GM23338 (cell line): ENCODE results near the gene GASK1B. TPM values are rescaled to one million over a fixed set of nuclear protein-coding genes. Genes with fewer than 3 reads are reported as not detected.

Source experiments
- ATAC-seq: fragments of 200-7000 bp; cut with Tn5 transposase; 3 replicates; pipeline ENCODE4 v1.9.1; 2020
- DNase-seq: peaks from one replicate; pipeline ENCODE4 v3.0.0-alpha.2; 2015; ENCODE audit warnings: low spot score
- H2AFZ ChIP-seq: fragments of 200-600 bp; sonication (generic); 2 replicates; pipeline ENCODE4 v1.8.0; 2016; ENCODE audit warnings: antibody characterized with exemption, mild to moderate bottlenecking, moderate library complexity
- H3F3A ChIP-seq: fragments of 200-600 bp; sonication (generic); replicated peaks from 2 replicates; pipeline ENCODE4 v1.8.0; 2017; ENCODE audit warnings: antibody characterized with exemption, mixed run types, low read depth
- H3K27ac ChIP-seq: fragments of 200-600 bp; sonication (generic); 2 replicates; pipeline ENCODE4 v1.6.1; 2016; ENCODE audit warnings: low read depth
- H3K27me3 ChIP-seq: fragments of 200-600 bp; sonication (generic); 2 replicates; pipeline ENCODE4 v1.8.0; 2016; ENCODE audit warnings: mild to moderate bottlenecking, mixed run types, moderate library complexity; ENCODE audit not compliant: insufficient read depth
- H3K36me3 ChIP-seq: fragments of 200-600 bp; sonication (generic); 2 replicates; pipeline ENCODE4 v1.8.0; 2016; ENCODE audit warnings: mild to moderate bottlenecking; ENCODE audit not compliant: insufficient read depth
- H3K4me1 ChIP-seq: fragments of 200-600 bp; sonication (generic); 2 replicates; pipeline ENCODE4 v1.8.0; 2016; ENCODE audit warnings: mild to moderate bottlenecking, moderate library complexity; ENCODE audit not compliant: insufficient read depth
- H3K4me2 ChIP-seq: fragments of 200-600 bp; sonication (generic); 2 replicates; pipeline ENCODE4 v1.7.1; 2017; ENCODE audit warnings: mixed run types
- H3K4me3 ChIP-seq: fragments of 200-600 bp; sonication (generic); 2 replicates; pipeline ENCODE4 v1.6.1; 2016; ENCODE audit warnings: mixed run types
- H3K79me2 ChIP-seq: fragments of 200-600 bp; sonication (generic); replicated peaks from 2 replicates; pipeline ENCODE4 v1.8.0; 2017; ENCODE audit warnings: mild to moderate bottlenecking; ENCODE audit not compliant: insufficient read depth
- H3K9me2 ChIP-seq: fragments of 200-600 bp; sonication (generic); 2 replicates; pipeline ENCODE4 v1.8.0; 2017; ENCODE audit not compliant: insufficient read depth
- H4K20me1 ChIP-seq: fragments of 200-600 bp; sonication (generic); replicated peaks from 2 replicates; pipeline ENCODE4 v1.8.0; 2017; ENCODE audit warnings: mild to moderate bottlenecking; ENCODE audit not compliant: insufficient read depth
- H3K27ac Mint-ChIP-seq: 2 replicates; pipeline ENCODE4 v1.8.0; 2020; ENCODE audit warnings: inconsistent platforms, mild to moderate bottlenecking, moderate library complexity, mixed read lengths
- H3K27me3 Mint-ChIP-seq: 3 replicates; pipeline ENCODE4 v1.8.0; 2022; ENCODE audit warnings: low read depth, mild to moderate bottlenecking, moderate library complexity, mixed read lengths, inconsistent platforms; ENCODE audit not compliant: insufficient read depth, poor library complexity
- H3K36me3 Mint-ChIP-seq: 3 replicates; pipeline ENCODE4 v1.8.0; 2021; ENCODE audit warnings: low read depth, mild to moderate bottlenecking, inconsistent platforms, moderate library complexity, mixed read lengths
- H3K4me1 Mint-ChIP-seq: 3 replicates; pipeline ENCODE4 v1.8.0; 2020; ENCODE audit warnings: mild to moderate bottlenecking, inconsistent platforms, mixed read lengths
- H3K4me3 Mint-ChIP-seq: 3 replicates; pipeline ENCODE4 v1.8.0; 2021; ENCODE audit warnings: moderate library complexity, mild to moderate bottlenecking, inconsistent platforms, mixed read lengths
- H3K9me3 Mint-ChIP-seq: 3 replicates; pipeline ENCODE4 v1.8.0; 2020; ENCODE audit warnings: moderate library complexity, mild to moderate bottlenecking, inconsistent platforms, mixed read lengths
- CREB1 ChIP-seq: fragments of 250-450 bp; sonication (Bioruptor Pico); IDR thresholded peaks from 2 replicates; pipeline ENCODE4 v1.5.0; 2020; ENCODE audit warnings: low read depth, mild to moderate bottlenecking, moderate library complexity
- EZH2phosphoT487 ChIP-seq: fragments of 200-600 bp; sonication (generic); IDR thresholded peaks from one replicate; pipeline ENCODE4 v1.8.1; 2018; ENCODE audit warnings: antibody characterized with exemption; ENCODE audit not compliant: unreplicated experiment
- JUNB ChIP-seq: IDR thresholded peaks from one replicate; pipeline ENCODE4 v1.6.1; 2016; ENCODE audit warnings: antibody characterized with exemption; ENCODE audit not compliant: unreplicated experiment
- NANOG ChIP-seq: IDR thresholded peaks from 2 replicates; pipeline ENCODE4 v1.6.1; 2016; ENCODE audit warnings: antibody characterized with exemption, borderline replicate concordance
- POLR2AphosphoS5 ChIP-seq: IDR thresholded peaks from 2 replicates; pipeline ENCODE4 v1.6.1; 2016; ENCODE audit warnings: antibody characterized with exemption, low read depth
- STAT1 ChIP-seq: IDR thresholded peaks from one replicate; pipeline ENCODE4 v1.6.1; 2016; ENCODE audit warnings: antibody characterized with exemption; ENCODE audit not compliant: unreplicated experiment
- ZNF114 ChIP-seq: fragments of 250-450 bp; sonication (Bioruptor Pico); IDR thresholded peaks from 2 replicates; pipeline ENCODE4 v1.5.0; 2020; ENCODE audit warnings: mild to moderate bottlenecking, moderate library complexity
- polyA plus RNA-seq: library from polyadenylated mRNA; unstranded; fragments of >200 nt; fragmentation: Nextera tagmentation; extraction: Ambion mirVana; gene quantifications from 2 replicates; pipeline ENCODE4 v1.2.1, GENCODE V29; 2016
- total RNA-seq: library from RNA; depleted of rRNA; stranded (reverse); fragments of >200 nt; shearing (Covaris generic); gene quantifications from 2 replicates; pipeline ENCODE4 v1.2.3, GENCODE V29; 2014
- TF ChIP-seq, protein P1 (sequence below): IDR thresholded peaks from 2 replicates; pipeline ENCODE4 v1.6.1; 2016; ENCODE audit warnings: antibody characterized with exemption
- TF ChIP-seq, protein P2 (sequence below): fragments of 250-450 bp; sonication (Bioruptor Pico); IDR thresholded peaks from 2 replicates; pipeline ENCODE4 v1.5.0; 2020; ENCODE audit warnings: mild to moderate bottlenecking, moderate library complexity

GASK1B gene
- total and polyA plus RNA-seq, 2 experiments from 2014 or later: not detected

DNA sequence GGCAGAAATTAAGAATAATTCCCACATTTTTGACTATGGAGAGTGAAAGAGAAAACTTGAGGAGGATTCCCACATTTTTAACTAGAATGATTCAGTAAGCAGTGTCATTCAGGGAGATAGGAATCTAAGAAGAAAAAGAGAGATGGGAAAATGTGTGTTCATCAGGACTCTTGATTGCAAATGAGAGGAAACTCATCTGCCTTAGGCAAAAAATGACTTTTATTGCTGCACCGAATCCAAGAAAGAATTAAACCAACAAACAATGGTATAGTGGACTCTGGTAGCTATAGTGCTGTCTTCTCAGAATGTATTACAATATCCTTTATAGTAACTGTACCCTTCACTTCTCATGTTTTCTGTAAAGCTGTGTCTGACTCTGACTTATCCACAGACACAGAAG is 22.5 kb upstream of the GASK1B start:
- H2AFZ ChIP-seq: no peak overlapping the region
- no peaks in the 10 kb centered on the region for H3K27me3 Mint-ChIP-seq
- no peaks in the 10 kb centered on the region for H3K36me3 Mint-ChIP-seq

More for the DNA sequence above, 22.5 kb upstream of the GASK1B start:
- Histone ChIP-seq H3K79me2 (no peaks in the 10 kb centered on the region), H3K4me1 (no peaks in the 10 kb centered on the region), H3K36me3 (no peaks in the 10 kb centered on the region), H3K4me2 (no peak overlapping the region), H3F3A (no peaks in the 10 kb centered on the region), H4K20me1 (no peaks in the 10 kb centered on the region), H3K27me3 (no peaks in the 10 kb centered on the region), H3K27ac (no peak overlapping the region), H3K4me3 (no peak overlapping the region), H3K9me2 (0 out of 2 replicates have a peak, but pooled peaks cover 5% of the 10 kb centered on the region)
- Mint-ChIP-seq H3K9me3 (no peaks in the 10 kb centered on the region), H3K4me1 (no peaks in the 10 kb centered on the region), H3K4me3 (no peak overlapping the region), H3K27ac (no peak overlapping the region)
- TF ChIP-seq, protein P1, sequence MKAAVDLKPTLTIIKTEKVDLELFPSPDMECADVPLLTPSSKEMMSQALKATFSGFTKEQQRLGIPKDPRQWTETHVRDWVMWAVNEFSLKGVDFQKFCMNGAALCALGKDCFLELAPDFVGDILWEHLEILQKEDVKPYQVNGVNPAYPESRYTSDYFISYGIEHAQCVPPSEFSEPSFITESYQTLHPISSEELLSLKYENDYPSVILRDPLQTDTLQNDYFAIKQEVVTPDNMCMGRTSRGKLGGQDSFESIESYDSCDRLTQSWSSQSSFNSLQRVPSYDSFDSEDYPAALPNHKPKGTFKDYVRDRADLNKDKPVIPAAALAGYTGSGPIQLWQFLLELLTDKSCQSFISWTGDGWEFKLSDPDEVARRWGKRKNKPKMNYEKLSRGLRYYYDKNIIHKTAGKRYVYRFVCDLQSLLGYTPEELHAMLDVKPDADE: no peak
- TF ChIP-seq ZNF114 (CRISPR knock-in tag): no peak
- TF ChIP-seq NANOG: no peak
- no peak for TF ChIP-seq JUNB
- TF ChIP-seq STAT1: no peak
- TF ChIP-seq CREB1 (CRISPR knock-in tag): no peak
- TF ChIP-seq, protein P2, sequence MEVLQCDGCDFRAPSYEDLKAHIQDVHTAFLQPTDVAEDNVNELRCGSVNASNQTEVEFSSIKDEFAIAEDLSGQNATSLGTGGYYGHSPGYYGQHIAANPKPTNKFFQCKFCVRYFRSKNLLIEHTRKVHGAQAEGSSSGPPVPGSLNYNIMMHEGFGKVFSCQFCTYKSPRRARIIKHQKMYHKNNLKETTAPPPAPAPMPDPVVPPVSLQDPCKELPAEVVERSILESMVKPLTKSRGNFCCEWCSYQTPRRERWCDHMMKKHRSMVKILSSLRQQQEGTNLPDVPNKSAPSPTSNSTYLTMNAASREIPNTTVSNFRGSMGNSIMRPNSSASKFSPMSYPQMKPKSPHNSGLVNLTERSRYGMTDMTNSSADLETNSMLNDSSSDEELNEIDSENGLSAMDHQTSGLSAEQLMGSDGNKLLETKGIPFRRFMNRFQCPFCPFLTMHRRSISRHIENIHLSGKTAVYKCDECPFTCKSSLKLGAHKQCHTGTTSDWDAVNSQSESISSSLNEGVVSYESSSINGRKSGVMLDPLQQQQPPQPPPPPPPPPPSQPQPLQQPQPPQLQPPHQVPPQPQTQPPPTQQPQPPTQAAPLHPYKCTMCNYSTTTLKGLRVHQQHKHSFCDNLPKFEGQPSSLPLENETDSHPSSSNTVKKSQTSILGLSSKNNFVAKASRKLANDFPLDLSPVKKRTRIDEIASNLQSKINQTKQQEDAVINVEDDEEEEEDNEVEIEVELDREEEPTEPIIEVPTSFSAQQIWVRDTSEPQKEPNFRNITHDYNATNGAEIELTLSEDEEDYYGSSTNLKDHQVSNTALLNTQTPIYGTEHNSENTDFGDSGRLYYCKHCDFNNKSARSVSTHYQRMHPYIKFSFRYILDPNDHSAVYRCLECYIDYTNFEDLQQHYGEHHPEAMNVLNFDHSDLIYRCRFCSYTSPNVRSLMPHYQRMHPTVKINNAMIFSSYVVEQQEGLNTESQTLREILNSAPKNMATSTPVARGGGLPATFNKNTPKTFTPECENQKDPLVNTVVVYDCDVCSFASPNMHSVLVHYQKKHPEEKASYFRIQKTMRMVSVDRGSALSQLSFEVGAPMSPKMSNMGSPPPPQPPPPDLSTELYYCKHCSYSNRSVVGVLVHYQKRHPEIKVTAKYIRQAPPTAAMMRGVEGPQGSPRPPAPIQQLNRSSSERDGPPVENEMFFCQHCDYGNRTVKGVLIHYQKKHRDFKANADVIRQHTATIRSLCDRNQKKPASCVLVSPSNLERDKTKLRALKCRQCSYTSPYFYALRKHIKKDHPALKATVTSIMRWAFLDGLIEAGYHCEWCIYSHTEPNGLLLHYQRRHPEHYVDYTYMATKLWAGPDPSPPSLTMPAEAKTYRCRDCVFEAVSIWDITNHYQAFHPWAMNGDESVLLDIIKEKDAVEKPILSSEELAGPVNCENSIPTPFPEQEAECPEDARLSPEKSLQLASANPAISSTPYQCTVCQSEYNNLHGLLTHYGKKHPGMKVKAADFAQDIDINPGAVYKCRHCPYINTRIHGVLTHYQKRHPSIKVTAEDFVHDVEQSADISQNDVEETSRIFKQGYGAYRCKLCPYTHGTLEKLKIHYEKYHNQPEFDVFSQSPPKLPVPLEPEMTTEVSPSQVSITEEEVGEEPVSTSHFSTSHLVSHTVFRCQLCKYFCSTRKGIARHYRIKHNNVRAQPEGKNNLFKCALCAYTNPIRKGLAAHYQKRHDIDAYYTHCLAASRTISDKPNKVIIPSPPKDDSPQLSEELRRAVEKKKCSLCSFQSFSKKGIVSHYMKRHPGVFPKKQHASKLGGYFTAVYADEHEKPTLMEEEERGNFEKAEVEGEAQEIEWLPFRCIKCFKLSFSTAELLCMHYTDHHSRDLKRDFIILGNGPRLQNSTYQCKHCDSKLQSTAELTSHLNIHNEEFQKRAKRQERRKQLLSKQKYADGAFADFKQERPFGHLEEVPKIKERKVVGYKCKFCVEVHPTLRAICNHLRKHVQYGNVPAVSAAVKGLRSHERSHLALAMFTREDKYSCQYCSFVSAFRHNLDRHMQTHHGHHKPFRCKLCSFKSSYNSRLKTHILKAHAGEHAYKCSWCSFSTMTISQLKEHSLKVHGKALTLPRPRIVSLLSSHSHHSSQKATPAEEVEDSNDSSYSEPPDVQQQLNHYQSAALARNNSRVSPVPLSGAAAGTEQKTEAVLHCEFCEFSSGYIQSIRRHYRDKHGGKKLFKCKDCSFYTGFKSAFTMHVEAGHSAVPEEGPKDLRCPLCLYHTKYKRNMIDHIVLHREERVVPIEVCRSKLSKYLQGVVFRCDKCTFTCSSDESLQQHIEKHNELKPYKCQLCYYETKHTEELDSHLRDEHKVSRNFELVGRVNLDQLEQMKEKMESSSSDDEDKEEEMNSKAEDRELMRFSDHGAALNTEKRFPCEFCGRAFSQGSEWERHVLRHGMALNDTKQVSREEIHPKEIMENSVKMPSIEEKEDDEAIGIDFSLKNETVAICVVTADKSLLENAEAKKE: no peak
- TF ChIP-seq EZH2phosphoT487: no peak
- no peak for TF ChIP-seq POLR2AphosphoS5
- DNase-seq (no peak), ATAC-seq (no peak)
